Gastrocnemius medialis (tissue), 4 donors: Measurements from ENCODE around the gene RSPH10B2.
"Not testable (repeated sequence)": the region's sequence is repeated elsewhere in the genome, so short reads cannot be mapped to it uniquely, and the experiment has no call there.

ENCODE experiments used
- POLR2A ChIP-seq, 2 donors: fragments of 450-650 bp; IDR thresholded peaks; one replicate each; pipeline ENCODE4 v1.6.1; 2017; ENCODE audit warnings: antibody characterized with exemption in 2 of 2, mild to moderate bottlenecking in 2 of 2, moderate library complexity in 2 of 2
- TF ChIP-seq, protein P1 (sequence below), 5 experiments: fragments of 450-650 bp in 3 of 5; fragments of 200-600 bp in 2 of 5; sonication (generic) in 2 of 5; IDR thresholded peaks in 4 of 5; conservative IDR thresholded peaks in 1 of 5; 1 replicate in 4 of 5; 2 replicates in 1 of 5; pipeline ENCODE4 v1.5.1; 2016 to 2019; ENCODE audit warnings: antibody characterized with exemption in 5 of 5, mild to moderate bottlenecking in 3 of 5, moderate library complexity in 3 of 5

DNA sequence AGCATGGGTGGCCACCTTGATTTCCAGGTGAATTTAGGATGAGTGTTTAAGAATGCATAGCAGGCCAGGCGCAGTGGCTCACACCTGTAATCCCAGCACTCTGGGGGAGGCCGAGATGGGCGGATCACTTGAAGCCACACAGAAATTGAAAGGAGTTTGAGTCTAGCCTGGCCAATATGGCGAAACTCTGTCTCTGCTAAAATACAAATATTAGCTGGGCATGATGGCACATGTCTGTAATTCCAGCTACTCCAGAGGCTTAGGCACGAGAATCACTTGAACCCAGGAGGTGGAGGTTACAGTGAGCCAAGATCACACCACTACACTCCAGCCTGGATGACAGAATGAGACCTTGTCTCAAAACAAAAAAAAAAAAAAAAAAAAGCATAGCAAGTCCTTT is 27.6 kb upstream of the RSPH10B2 start:
- TF ChIP-seq, protein P1, sequence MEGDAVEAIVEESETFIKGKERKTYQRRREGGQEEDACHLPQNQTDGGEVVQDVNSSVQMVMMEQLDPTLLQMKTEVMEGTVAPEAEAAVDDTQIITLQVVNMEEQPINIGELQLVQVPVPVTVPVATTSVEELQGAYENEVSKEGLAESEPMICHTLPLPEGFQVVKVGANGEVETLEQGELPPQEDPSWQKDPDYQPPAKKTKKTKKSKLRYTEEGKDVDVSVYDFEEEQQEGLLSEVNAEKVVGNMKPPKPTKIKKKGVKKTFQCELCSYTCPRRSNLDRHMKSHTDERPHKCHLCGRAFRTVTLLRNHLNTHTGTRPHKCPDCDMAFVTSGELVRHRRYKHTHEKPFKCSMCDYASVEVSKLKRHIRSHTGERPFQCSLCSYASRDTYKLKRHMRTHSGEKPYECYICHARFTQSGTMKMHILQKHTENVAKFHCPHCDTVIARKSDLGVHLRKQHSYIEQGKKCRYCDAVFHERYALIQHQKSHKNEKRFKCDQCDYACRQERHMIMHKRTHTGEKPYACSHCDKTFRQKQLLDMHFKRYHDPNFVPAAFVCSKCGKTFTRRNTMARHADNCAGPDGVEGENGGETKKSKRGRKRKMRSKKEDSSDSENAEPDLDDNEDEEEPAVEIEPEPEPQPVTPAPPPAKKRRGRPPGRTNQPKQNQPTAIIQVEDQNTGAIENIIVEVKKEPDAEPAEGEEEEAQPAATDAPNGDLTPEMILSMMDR (IDR thresholded peaks at IDR 0.05 in 4 of 5, conservative IDR thresholded peaks at IDR 0.05 in 1 of 5) = not testable (repeated sequence)
- not testable (repeated sequence) for TF ChIP-seq POLR2A (IDR thresholded peaks at IDR 0.05)
